HUES48 (cell line): ENCODE results near the gene PIK3CB.
"Not testable (repeated sequence)": the region's sequence is repeated elsewhere in the genome, so short reads cannot be mapped to it uniquely, and the experiment has no call there.

Experiments used
- H3K27ac ChIP-seq: one replicate; pipeline ENCODE4 v1.7.0; 2013; ENCODE audit warnings: low read depth, low read length, inconsistent platforms
- H3K27me3 ChIP-seq: 2 replicates; pipeline ENCODE4 v1.6.1; 2013; ENCODE audit warnings: mild to moderate bottlenecking, low read length; ENCODE audit not compliant: control insufficient read depth, insufficient read depth
- H3K36me3 ChIP-seq: 2 replicates; pipeline ENCODE4 v1.6.1; 2013; ENCODE audit warnings: low read length; ENCODE audit not compliant: control insufficient read depth, insufficient read depth
- H3K4me1 ChIP-seq: 2 replicates; pipeline ENCODE4 v1.6.1; 2013; ENCODE audit warnings: mild to moderate bottlenecking, low read length; ENCODE audit not compliant: control insufficient read depth, insufficient read depth
- H3K4me3 ChIP-seq: 2 replicates; pipeline ENCODE4 v1.5.1; 2013; ENCODE audit warnings: mild to moderate bottlenecking, low read depth, low read length
- H3K9ac ChIP-seq: 2 replicates; pipeline ENCODE4 v1.6.1; 2013; ENCODE audit warnings: mild to moderate bottlenecking, low read depth, low read length, moderate library complexity
- H3K9me3 ChIP-seq: 2 replicates; pipeline ENCODE4 v1.6.1; 2013; ENCODE audit warnings: low read length; ENCODE audit not compliant: control insufficient read depth, insufficient read depth

PIK3CB gene

GRCh38 chr3:138803006-138803653, 31.6 kb downstream of the PIK3CB start:
- Histone ChIP-seq H3K36me3 (no peaks in the 10 kb centered on the region), H3K27me3 (no peaks in the 10 kb centered on the region), H3K9ac (no peak overlapping the region), H3K27ac (no peak overlapping the region), H3K4me1 (no peaks in the 10 kb centered on the region), H3K9me3 (no peaks in the 10 kb centered on the region), H3K4me3 (no peak overlapping the region)

- not testable (repeated sequence) for H3K27me3 ChIP-seq, H3K9ac ChIP-seq, H3K9me3 ChIP-seq, H3K4me1 ChIP-seq, H3K36me3 ChIP-seq, H3K4me3 ChIP-seq, H3K27ac ChIP-seq
Observed at GRCh38 chr3:138802223-138802622, 32.5 kb downstream of the PIK3CB start.

- Histone ChIP-seq H3K27me3 (no peaks in the 10 kb centered on the region), H3K4me3 (no peak overlapping the region), H3K9me3 (no peaks in the 10 kb centered on the region), H3K9ac (no peak overlapping the region), H3K27ac (no peak overlapping the region), H3K36me3 (no peaks in the 10 kb centered on the region), H3K4me1 (no peaks in the 10 kb centered on the region)
Observed at GRCh38 chr3:138801792-138802191, 32.9 kb downstream of the PIK3CB start.

GRCh38 chr3:138800248-138800647, 34.5 kb downstream of the PIK3CB start:
- Histone ChIP-seq H3K27me3 (no peaks in the 10 kb centered on the region), H3K27ac (no peak overlapping the region), H3K4me3 (no peak overlapping the region), H3K4me1 (no peaks in the 10 kb centered on the region), H3K36me3 (no peaks in the 10 kb centered on the region), H3K9me3 (no peaks in the 10 kb centered on the region), H3K9ac (no peak overlapping the region)

- no peak overlapping the region for H3K27ac ChIP-seq
- no peaks in the 10 kb centered on the region for H3K36me3 ChIP-seq
- H3K9me3 ChIP-seq, result no peaks in the 10 kb centered on the region
- H3K4me1 ChIP-seq, result no peaks in the 10 kb centered on the region
- H3K4me3 ChIP-seq, result no peak overlapping the region
- H3K27me3 ChIP-seq, result no peaks in the 10 kb centered on the region
- H3K9ac ChIP-seq, result no peak overlapping the region
Observed at GRCh38 chr3:138799822-138800221, 34.9 kb downstream of the PIK3CB start.

GRCh38 chr3:138797508-138798038, 37.2 kb downstream of the PIK3CB start:
- Histone ChIP-seq H3K9ac (no peak overlapping the region), H3K27me3 (no peaks in the 10 kb centered on the region), H3K27ac (no peak overlapping the region), H3K4me3 (no peak overlapping the region), H3K36me3 (0 out of 2 replicates have a peak, but pooled peaks cover 11% of the 10 kb centered on the region), H3K9me3 (no peaks in the 10 kb centered on the region), H3K4me1 (no peaks in the 10 kb centered on the region)

- Histone ChIP-seq H3K9me3 (no peaks in the 10 kb centered on the region), H3K9ac (no peak overlapping the region), H3K27me3 (no peaks in the 10 kb centered on the region), H3K4me1 (no peaks in the 10 kb centered on the region), H3K27ac (no peak overlapping the region), H3K36me3 (0 out of 2 replicates have a peak, but pooled peaks cover 12% of the 10 kb centered on the region), H3K4me3 (no peak overlapping the region)
Observed at GRCh38 chr3:138796761-138797160, 38.0 kb downstream of the PIK3CB start.

GRCh38 chr3:138786788-138787271, 47.9 kb downstream of the PIK3CB start:
- Histone ChIP-seq H3K27ac (no peak overlapping the region), H3K9ac (no peak overlapping the region), H3K27me3 (no peaks in the 10 kb centered on the region)

GRCh38 chr3:138785951-138786350, 48.8 kb downstream of the PIK3CB start:
- H3K27ac ChIP-seq, result no peak overlapping the region
- H3K27me3 ChIP-seq, result no peaks in the 10 kb centered on the region
- no peak overlapping the region for H3K4me3 ChIP-seq
- H3K9me3 ChIP-seq, result no peaks in the 10 kb centered on the region
- H3K4me1 ChIP-seq, result no peaks in the 10 kb centered on the region
- peaks cover 3% of the 10 kb centered on the region; the same call in 1 of the 2 replicates for H3K36me3 ChIP-seq
- H3K9ac ChIP-seq, result no peak overlapping the region

More at GRCh38 chr3:138786788-138787271, 47.9 kb downstream of the PIK3CB start:
- no peak overlapping the region for H3K4me3 ChIP-seq
- no peaks in the 10 kb centered on the region for H3K9me3 ChIP-seq
- peaks cover 8% of the 10 kb centered on the region; the same call in 1 of the 2 replicates for H3K36me3 ChIP-seq
- H3K4me1 ChIP-seq, result no peaks in the 10 kb centered on the region

GRCh38 chr3:138785362-138785857, 49.3 kb downstream of the PIK3CB start:
- H3K4me3 ChIP-seq, H3K9me3 ChIP-seq, H3K36me3 ChIP-seq, H3K27me3 ChIP-seq, H3K9ac ChIP-seq, H3K4me1 ChIP-seq, H3K27ac ChIP-seq: not testable (repeated sequence)

- H3K27ac ChIP-seq, result no peak overlapping the region
Observed at GRCh38 chr3:138782755-138783154, 52.0 kb downstream of the PIK3CB start.

More at GRCh38 chr3:138782755-138783154, 52.0 kb downstream of the PIK3CB start:
- no peak overlapping the region for H3K4me3 ChIP-seq
- no peaks in the 10 kb centered on the region for H3K27me3 ChIP-seq
- H3K9me3 ChIP-seq, result no peaks in the 10 kb centered on the region
- no peaks in the 10 kb centered on the region for H3K4me1 ChIP-seq
- no peaks in the 10 kb centered on the region for H3K36me3 ChIP-seq
- no peak overlapping the region for H3K9ac ChIP-seq
